Measurements from ENCODE around the gene RPRD2. TPM values are rescaled to one million over a fixed set of nuclear protein-coding genes. Genes with fewer than 3 reads are reported as not detected.

RPRD2 gene
- total RNA-seq, 1 experiment from 2014 or later, result 46.6 TPM

DNA sequence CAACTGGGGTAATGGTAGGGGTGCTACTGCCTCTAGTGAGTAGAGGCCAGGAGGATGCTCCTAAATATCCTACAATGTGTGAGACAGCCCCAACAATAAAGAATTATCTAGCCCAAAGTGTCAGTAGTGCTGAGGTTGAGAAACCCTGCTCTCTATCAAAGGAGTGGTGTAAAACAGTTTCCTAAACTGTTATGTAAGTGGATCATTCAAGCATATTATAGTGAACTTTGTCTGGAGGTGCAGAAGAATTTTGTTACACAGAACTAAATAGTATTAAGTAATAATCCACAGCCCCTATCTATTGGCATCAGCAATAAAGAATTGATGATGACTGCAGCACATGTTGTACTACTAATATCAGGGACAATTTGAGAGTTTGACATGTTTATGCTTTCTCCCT, 103.0 kb downstream of the RPRD2 start:
- Histone ChIP-seq H3K27ac (ENCODE audit: low read depth, low read length, poor library complexity, severe bottlenecking) (no peak overlapping the region), H3K4me1 (ENCODE audit: insufficient read depth, low read length, poor library complexity, severe bottlenecking) (no peaks in the 10 kb centered on the region), H3K27me3 (replicated peaks; ENCODE audit: insufficient read depth, low read depth, low read length, poor library complexity) (no peaks in the 10 kb centered on the region), H3K9me3 (ENCODE audit: low read depth, low read length, poor library complexity, severe bottlenecking) (no peaks in the 10 kb centered on the region), H3K4me3 (ENCODE audit: low read depth, low read length, poor library complexity, severe bottlenecking) (no peak overlapping the region), H3K36me3 (ENCODE audit: insufficient read depth, low read length, poor library complexity, severe bottlenecking) (peaks cover 51% of the 10 kb centered on the region)
- TF ChIP-seq, protein P1, sequence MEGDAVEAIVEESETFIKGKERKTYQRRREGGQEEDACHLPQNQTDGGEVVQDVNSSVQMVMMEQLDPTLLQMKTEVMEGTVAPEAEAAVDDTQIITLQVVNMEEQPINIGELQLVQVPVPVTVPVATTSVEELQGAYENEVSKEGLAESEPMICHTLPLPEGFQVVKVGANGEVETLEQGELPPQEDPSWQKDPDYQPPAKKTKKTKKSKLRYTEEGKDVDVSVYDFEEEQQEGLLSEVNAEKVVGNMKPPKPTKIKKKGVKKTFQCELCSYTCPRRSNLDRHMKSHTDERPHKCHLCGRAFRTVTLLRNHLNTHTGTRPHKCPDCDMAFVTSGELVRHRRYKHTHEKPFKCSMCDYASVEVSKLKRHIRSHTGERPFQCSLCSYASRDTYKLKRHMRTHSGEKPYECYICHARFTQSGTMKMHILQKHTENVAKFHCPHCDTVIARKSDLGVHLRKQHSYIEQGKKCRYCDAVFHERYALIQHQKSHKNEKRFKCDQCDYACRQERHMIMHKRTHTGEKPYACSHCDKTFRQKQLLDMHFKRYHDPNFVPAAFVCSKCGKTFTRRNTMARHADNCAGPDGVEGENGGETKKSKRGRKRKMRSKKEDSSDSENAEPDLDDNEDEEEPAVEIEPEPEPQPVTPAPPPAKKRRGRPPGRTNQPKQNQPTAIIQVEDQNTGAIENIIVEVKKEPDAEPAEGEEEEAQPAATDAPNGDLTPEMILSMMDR (conservative IDR thresholded peaks at IDR 0.05; ENCODE audit: low read depth, low read length), result no peak
- TF ChIP-seq EZH2 (IDR thresholded peaks at IDR 0.05; ENCODE audit: borderline replicate concordance, low read depth, low read length, poor library complexity, severe bottlenecking), result no peak
- intact Hi-C loops (cut with micrococcal nuclease; ENCODE audit: unreplicated experiment), result loop anchor here (10.0 kb wide), 2 partner anchors 158 to 348 kb away; partner anchors contain the start of gene ENSA
- DNase-seq (ENCODE audit: low spot score), result no peak
- CTCF ChIA-PET, result no interaction called here
- POLR2A ChIA-PET (ENCODE audit: low non-redundant PET), result no interaction called here
- BruUV-seq (replicated peaks), result no TSS peak

DNA sequence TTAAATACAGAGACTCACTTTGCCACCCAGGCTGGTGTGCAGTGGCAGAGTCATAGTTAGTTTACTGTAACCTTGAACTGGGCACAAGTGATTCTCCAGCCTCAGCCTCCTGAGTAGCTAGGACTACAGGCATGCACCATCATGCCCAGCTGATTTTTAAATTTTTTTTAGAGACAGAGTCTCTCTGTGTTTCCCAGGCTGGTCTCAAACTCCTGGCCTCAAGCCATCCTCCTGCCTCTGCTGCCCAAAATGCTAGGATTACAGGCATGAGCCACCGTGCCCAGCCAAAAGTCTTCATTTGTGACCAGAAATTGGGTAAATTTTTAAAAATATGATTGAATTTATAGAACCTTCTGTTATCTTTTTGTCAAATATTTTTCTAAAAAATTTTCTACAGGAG, 105.3 kb downstream of the RPRD2 start:
- no peak for DNase-seq (ENCODE audit: low spot score)
- intact Hi-C loops (cut with micrococcal nuclease; ENCODE audit: unreplicated experiment), result loop anchor here (10.0 kb wide), 2 partner anchors 156 to 346 kb away; partner anchors contain the start of gene ENSA
- H3K9me3 ChIP-seq (ENCODE audit: low read depth, low read length, poor library complexity, severe bottlenecking), result no peaks in the 10 kb centered on the region
- ChIA-PET CTCF (no interaction called here), POLR2A (ENCODE audit: low non-redundant PET) (no interaction called here)
- H3K4me1 ChIP-seq (ENCODE audit: insufficient read depth, low read length, poor library complexity, severe bottlenecking), result no peaks in the 10 kb centered on the region
- no peak overlapping the region for H3K4me3 ChIP-seq (ENCODE audit: low read depth, low read length, poor library complexity, severe bottlenecking)
- BruUV-seq (replicated peaks), result no TSS peak
- no peaks in the 10 kb centered on the region for H3K27me3 ChIP-seq (replicated peaks; ENCODE audit: insufficient read depth, low read depth, low read length, poor library complexity)
- no peak for TF ChIP-seq EZH2 (IDR thresholded peaks at IDR 0.05; ENCODE audit: borderline replicate concordance, low read depth, low read length, poor library complexity, severe bottlenecking)
- TF ChIP-seq, protein P1 (conservative IDR thresholded peaks at IDR 0.05; ENCODE audit: low read depth, low read length), result no peak
- H3K27ac ChIP-seq (ENCODE audit: low read depth, low read length, poor library complexity, severe bottlenecking), result no peak overlapping the region
- H3K36me3 ChIP-seq (ENCODE audit: insufficient read depth, low read length, poor library complexity, severe bottlenecking), result peaks cover 58% of the 10 kb centered on the region

DNA sequence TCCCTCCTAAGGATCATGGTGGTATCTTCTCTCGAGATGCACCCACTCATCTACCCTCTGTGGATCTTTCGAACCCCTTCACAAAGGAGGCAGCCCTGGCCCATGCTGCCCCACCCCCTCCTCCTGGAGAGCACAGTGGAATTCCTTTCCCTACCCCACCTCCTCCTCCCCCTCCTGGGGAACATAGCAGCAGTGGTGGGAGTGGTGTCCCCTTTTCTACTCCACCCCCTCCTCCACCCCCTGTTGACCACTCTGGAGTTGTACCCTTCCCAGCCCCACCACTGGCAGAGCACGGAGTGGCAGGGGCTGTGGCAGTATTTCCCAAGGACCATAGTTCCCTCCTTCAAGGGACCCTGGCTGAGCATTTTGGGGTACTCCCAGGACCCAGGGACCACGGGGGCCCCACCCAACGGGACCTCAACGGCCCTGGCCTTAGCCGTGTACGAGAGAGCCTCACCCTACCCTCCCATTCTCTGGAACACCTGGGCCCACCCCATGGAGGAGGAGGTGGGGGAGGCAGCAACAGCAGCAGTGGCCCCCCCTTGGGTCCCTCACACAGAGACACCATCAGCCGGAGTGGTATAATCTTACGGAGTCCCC, 108.8 kb downstream of the RPRD2 start:
- no TSS peak for BruUV-seq (replicated peaks)
- intact Hi-C loops (cut with micrococcal nuclease; ENCODE audit: unreplicated experiment), result loop anchor here (10.0 kb wide), 1 partner anchor 522 kb away; no protein-coding TSS in a partner anchor
- Histone ChIP-seq H3K27me3 (replicated peaks; ENCODE audit: insufficient read depth, low read depth, low read length, poor library complexity) (no peaks in the 10 kb centered on the region), H3K4me1 (ENCODE audit: insufficient read depth, low read length, poor library complexity, severe bottlenecking) (no peaks in the 10 kb centered on the region), H3K9me3 (ENCODE audit: low read depth, low read length, poor library complexity, severe bottlenecking) (no peaks in the 10 kb centered on the region), H3K27ac (ENCODE audit: low read depth, low read length, poor library complexity, severe bottlenecking) (no peak overlapping the region), H3K4me3 (ENCODE audit: low read depth, low read length, poor library complexity, severe bottlenecking) (no peak overlapping the region), H3K36me3 (ENCODE audit: insufficient read depth, low read length, poor library complexity, severe bottlenecking) (peaks cover 35% of the 10 kb centered on the region)
- DNase-seq (ENCODE audit: low spot score), result no peak
- ChIA-PET CTCF (no interaction called here), POLR2A (ENCODE audit: low non-redundant PET) (no interaction called here)
- no peak for TF ChIP-seq EZH2 (IDR thresholded peaks at IDR 0.05; ENCODE audit: borderline replicate concordance, low read depth, low read length, poor library complexity, severe bottlenecking)
- TF ChIP-seq, protein P1 (conservative IDR thresholded peaks at IDR 0.05; ENCODE audit: low read depth, low read length), result no peak

All from A673 (cell line).